GM19035 (cell line): Measurements from ENCODE around the gene NLRP11.

Experiments
- ATAC-seq: cut with Tn5 transposase; IDR thresholded peaks from one replicate; pipeline ENCODE4 v1.9.1; 2021; ENCODE audit not compliant: unreplicated experiment

Gene NLRP11

GRCh38 chr19:55831846-55832245, at the start of gene NLRP11:
NLRP11 (minus strand) TSS chr19:55831999; CDS start chr19:55818174, 13,825 bp downstream.
- no peak for ATAC-seq

DNA sequence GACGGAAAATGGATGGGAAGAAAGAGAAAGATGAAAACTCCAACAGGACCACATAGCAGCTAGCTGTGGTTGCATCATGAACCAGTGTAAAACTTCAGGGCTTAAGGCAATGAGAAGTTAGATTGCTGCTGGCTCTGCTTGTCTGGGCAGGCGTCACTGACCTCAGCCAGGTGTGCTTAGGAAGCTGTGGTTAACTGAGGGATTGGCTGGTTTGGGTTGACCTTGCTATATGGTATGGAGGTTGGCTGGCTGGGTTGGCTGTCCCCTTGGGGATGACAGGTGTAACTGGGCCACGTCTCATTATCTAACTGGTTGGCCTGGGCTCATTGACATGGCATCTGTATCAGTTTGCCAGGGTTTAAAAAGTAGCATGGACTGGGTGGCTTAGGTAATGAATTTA, 45.4 kb upstream of the NLRP11 start:
- no peak for ATAC-seq

DNA sequence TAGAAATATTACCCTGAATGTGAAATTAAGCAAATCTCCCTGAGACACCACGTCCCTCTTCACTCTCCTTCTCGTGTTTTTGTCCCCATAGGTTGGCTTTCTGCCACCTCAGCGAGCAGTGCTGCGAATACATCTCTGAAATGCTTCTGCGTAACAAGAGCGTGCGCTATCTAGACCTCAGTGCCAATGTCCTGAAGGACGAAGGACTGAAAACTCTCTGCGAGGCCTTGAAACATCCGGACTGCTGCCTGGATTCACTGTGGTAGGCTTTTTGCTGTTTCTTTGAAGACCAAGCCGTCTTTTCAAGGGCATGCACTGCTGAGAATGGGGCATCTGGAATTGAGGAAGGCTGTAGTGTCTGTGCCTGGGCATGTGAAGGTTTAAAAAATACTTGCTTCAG, 38.9 kb upstream of the NLRP11 start:
- no peak for ATAC-seq

- no peak for ATAC-seq
Observed at GRCh38 chr19:55867101-55867500, 35.3 kb upstream of the NLRP11 start.

- ATAC-seq = no peak
Observed at GRCh38 chr19:55866521-55866920, 34.7 kb upstream of the NLRP11 start.

- no peak for ATAC-seq
Observed at GRCh38 chr19:55858969-55859368, 27.2 kb upstream of the NLRP11 start.

- ATAC-seq = no peak
Observed at GRCh38 chr19:55858401-55858800, 26.6 kb upstream of the NLRP11 start.

- ATAC-seq = no peak
Observed at GRCh38 chr19:55857974-55858373, 26.2 kb upstream of the NLRP11 start.

GRCh38 chr19:55857149-55857548, 25.4 kb upstream of the NLRP11 start:
- ATAC-seq = no peak

GRCh38 chr19:55855160-55855559, 23.4 kb upstream of the NLRP11 start:
- no peak for ATAC-seq

- ATAC-seq = no peak
Observed at GRCh38 chr19:55838906-55839305, 7.1 kb upstream of the NLRP11 start.

DNA sequence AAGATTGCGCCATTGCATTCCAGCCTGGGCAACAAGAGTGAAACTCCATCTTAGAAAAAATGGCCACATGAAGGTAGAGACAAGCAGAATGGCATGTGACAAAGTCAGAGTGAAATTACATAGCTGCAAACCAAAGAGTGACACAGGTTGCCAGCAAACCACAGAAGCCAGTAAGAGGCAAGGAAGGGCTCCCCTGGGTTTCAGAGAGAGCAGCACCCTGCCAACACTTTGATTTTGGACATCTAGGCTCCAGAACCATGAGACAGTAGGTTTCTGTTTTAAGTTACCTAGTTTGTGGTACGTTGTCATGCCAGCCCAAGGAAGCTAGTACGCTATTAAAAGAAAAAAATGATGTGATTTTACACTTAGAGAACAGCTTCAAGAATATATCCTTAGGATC, 6.5 kb upstream of the NLRP11 start:
- ATAC-seq = no peak

- no peak for ATAC-seq
Observed at GRCh38 chr19:55836340-55836739, 4.5 kb upstream of the NLRP11 start, which contains the start of gene NLRP4. NLRP4 (plus strand) TSS chr19:55836540; CDS start chr19:55852081, 15,541 bp downstream.

- no peak for ATAC-seq
Observed at GRCh38 chr19:55832676-55833075, 877 bp upstream of the NLRP11 start.

GRCh38 chr19:55830656-55831055, 1.1 kb downstream of the NLRP11 start:
- no peak for ATAC-seq

GRCh38 chr19:55820037-55820436, 11.8 kb downstream of the NLRP11 start:
- no peak for ATAC-seq

- ATAC-seq = no peak
Observed at GRCh38 chr19:55813906-55814305, 17.9 kb downstream of the NLRP11 start.

DNA sequence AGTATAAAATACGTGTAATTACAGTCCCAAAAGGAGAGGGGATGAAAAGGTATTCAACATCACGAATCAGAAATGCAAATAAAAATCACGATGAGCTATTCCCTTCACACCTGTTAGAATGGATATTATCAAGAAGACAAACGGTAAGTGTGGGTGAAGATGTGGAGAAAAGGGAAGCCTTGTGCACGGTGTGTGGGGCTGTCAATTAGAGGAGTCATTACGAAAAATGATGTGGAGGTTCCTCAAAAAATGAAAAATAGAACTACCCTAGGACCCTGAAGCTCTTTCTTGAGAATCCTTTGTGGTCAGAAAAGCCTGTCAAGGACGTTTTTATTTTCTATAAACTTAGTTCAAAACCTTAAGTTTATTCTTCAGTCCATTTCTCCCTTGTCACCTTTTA, 19.4 kb downstream of the NLRP11 start:
- no peak for ATAC-seq

DNA sequence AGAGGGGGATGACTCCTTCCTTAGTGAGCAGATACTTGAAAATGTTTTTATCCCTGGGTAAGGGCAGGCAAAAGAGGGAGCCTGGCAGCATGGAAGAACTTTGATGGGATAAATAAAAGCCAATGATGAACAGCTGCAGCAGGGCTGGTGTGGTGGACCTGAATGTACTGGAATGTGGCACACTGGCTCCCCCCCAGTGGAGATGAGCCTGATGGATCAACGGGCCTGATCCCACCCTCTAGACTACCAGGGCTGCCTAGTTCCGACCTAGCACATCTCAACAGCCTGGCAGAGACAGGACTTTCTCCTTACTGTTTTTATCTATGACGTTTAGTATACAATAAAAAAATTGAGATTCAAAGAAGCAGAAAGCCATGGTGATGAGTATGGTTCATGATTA, 20.5 kb downstream of the NLRP11 start:
- no peak for ATAC-seq

DNA sequence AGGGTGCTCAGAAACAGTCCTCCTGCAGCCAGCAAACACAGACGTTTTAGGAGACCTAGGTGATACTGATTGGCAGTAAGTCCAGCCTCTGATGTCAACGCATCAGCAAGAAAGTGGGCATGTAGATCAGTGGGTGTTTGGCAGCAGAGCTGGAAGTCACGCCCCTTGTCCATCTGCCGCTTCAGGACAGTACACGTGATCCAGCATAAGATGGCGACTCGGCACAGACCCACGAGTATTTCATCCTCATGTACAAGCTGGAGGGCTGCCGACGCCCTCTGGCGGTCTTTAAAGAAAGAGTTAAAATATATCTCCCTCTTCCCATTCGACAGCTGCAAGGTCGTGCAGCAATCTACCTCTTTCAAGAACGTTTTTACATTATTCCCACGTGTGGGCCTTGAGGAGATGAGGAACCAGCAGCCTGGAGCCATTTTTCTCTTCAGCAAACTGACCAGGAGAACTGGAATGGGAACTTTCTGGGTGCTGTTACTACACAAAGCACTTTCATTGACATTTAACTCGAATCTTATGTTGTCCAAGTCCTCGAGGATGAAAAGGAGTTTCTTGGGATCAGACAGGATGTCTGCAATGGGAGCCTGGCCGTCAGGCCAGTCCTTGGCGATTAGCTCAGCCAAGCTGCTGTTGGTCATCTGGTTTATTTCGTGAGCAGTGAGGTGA, 22.3 kb downstream of the NLRP11 start:
- no peak for ATAC-seq

DNA sequence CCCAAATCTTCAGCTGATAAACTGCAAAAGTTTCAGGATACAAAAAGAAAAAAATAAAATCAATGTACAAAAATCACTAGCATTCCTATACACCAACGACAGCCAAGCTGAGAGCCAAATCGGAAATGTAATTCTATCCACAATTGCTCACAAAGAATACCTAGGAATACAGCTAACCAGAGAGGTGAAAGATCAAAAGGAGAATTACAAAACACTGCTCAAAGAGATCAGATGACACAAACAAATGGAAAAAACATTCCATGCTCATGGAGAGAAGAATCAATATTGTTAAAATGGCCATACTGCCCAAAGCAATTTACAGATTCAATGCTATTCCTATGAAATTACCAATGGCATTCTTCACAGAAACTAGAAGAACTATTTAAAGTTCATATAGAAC, 29.5 kb downstream of the NLRP11 start:
- no peak for ATAC-seq

- ATAC-seq = no peak
Observed at GRCh38 chr19:55801416-55801815, 30.4 kb downstream of the NLRP11 start.

- no peak for ATAC-seq
Observed at GRCh38 chr19:55795021-55795420, 36.8 kb downstream of the NLRP11 start.
